HL-60 (cell line): Measurements from ENCODE around the gene TMEM129.

Experiments used
- POLR2AphosphoS5 ChIP-seq: IDR thresholded peaks from 2 replicates; pipeline ENCODE4 v1.6.1; 2012; ENCODE audit warnings: low read depth
- REST ChIP-seq: IDR thresholded peaks from 2 replicates; pipeline ENCODE4 v1.6.1; 2012; ENCODE audit warnings: low read depth; ENCODE audit not compliant: insufficient replicate concordance
- SPI1 ChIP-seq: IDR thresholded peaks from 2 replicates; pipeline ENCODE4 v1.6.1; 2012; ENCODE audit warnings: low read depth, mild to moderate bottlenecking, borderline replicate concordance
- TF ChIP-seq, protein P1 (sequence below): IDR thresholded peaks from one replicate; pipeline ENCODE4 v1.5.1; 2011; ENCODE audit warnings: low read length, control low read depth, inconsistent platforms; ENCODE audit not compliant: insufficient read depth

GRCh38 chr4:1763550-1764080 lies 42.5 kb upstream of the TMEM129 start:
- TF ChIP-seq, protein P1, sequence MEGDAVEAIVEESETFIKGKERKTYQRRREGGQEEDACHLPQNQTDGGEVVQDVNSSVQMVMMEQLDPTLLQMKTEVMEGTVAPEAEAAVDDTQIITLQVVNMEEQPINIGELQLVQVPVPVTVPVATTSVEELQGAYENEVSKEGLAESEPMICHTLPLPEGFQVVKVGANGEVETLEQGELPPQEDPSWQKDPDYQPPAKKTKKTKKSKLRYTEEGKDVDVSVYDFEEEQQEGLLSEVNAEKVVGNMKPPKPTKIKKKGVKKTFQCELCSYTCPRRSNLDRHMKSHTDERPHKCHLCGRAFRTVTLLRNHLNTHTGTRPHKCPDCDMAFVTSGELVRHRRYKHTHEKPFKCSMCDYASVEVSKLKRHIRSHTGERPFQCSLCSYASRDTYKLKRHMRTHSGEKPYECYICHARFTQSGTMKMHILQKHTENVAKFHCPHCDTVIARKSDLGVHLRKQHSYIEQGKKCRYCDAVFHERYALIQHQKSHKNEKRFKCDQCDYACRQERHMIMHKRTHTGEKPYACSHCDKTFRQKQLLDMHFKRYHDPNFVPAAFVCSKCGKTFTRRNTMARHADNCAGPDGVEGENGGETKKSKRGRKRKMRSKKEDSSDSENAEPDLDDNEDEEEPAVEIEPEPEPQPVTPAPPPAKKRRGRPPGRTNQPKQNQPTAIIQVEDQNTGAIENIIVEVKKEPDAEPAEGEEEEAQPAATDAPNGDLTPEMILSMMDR: no peak
- TF ChIP-seq REST (no peak), POLR2AphosphoS5 (no peak), SPI1 (no peak)
